ENCODE measurements around the gene SCP2.

DNA sequence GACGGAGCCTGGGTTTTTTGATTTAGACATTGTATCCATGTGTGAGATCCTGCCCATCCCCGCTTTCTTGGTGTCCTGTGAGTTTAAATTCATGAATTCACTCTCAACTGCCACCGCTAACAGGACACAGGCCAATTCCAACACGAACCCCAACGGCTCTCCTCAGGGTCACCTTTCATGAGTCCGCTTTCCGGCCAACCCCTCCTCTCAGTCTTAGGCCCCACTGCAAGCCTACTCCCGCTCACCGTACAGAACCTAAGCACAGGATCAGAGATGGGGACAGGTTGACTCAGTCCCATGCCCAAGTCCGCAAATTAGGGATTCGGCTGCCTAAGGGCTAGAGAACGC lies 238 bp upstream of the SCP2 start:
- TF ChIP-seq, protein P1, sequence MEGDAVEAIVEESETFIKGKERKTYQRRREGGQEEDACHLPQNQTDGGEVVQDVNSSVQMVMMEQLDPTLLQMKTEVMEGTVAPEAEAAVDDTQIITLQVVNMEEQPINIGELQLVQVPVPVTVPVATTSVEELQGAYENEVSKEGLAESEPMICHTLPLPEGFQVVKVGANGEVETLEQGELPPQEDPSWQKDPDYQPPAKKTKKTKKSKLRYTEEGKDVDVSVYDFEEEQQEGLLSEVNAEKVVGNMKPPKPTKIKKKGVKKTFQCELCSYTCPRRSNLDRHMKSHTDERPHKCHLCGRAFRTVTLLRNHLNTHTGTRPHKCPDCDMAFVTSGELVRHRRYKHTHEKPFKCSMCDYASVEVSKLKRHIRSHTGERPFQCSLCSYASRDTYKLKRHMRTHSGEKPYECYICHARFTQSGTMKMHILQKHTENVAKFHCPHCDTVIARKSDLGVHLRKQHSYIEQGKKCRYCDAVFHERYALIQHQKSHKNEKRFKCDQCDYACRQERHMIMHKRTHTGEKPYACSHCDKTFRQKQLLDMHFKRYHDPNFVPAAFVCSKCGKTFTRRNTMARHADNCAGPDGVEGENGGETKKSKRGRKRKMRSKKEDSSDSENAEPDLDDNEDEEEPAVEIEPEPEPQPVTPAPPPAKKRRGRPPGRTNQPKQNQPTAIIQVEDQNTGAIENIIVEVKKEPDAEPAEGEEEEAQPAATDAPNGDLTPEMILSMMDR (IDR thresholded peaks at IDR 0.05; ENCODE audit: insufficient read depth, low read length), result no peak
- TF ChIP-seq GABPA (IDR thresholded peaks at IDR 0.05; ENCODE audit: low read depth), result no peak

Measured in HL-60 (cell line).